GM12874 (cell line): ENCODE data around the gene SUGP1.

Source experiments
- CTCF ChIP-seq: IDR thresholded peaks from 2 replicates; pipeline ENCODE4 v1.5.1; 2011; ENCODE audit warnings: low read depth, mild to moderate bottlenecking, control low read depth, low read length, moderate library complexity; ENCODE audit not compliant: insufficient read depth

SUGP1 gene

GRCh38 chr19:19324059-19324770 is 3.9 kb upstream of the SUGP1 start:
- TF ChIP-seq CTCF: no peak

GRCh38 chr19:19321141-19321577 is 850 bp upstream of the SUGP1 start:
- TF ChIP-seq CTCF: no peak

DNA sequence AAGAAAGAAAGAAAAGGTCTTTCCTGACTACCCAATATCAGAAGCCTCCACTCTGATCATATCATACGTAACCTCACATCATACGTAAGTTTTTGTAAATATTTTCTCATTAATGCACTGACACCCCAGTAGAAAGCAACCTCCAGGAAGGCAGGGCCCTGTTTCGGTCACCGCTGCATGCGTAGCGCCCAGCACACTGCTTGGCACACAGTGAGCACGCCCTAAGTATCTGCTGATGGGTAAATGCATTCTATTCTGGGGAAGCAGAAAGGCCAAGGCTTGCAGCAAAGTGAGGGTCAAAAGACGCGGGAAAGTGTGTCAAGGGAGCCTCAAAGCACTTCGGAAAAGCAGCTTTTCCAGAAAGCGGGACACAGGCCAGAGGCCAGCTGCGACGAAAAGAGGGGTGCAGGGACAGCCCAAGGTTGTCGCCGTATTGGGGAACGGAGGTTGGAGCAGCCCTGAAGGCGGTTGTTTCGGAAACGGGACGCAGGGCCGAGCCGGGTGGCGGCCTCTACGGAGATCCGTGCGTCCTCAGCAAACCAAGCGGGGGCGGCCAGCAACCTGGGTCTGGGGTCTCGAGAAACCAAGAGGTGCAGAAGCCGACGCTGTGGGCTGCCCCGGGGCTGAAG is 463 bp downstream of the SUGP1 start:
- TF ChIP-seq CTCF: no peak

DNA sequence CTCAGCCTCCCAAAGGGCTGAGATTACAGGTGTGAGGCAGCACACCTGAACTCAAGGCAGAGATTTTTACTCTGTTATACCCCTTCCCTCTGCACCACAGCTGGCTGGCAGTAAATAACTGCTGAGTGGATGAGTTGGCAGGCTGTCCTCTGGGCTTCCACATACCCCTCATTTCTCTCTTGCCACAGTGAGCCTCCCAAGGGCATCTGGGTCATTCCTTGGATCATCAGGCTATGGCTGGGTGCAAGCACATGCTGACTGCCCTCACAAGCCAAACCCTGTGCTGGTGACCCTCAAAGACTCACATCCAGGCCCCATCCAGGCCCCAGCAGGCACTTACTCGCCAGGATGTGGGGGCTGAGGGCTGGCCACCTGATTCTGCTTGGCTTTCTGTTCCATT is 4.2 kb downstream of the SUGP1 start:
- TF ChIP-seq CTCF: no peak

GRCh38 chr19:19315444-19315843 is 4.9 kb downstream of the SUGP1 start:
- no peak for TF ChIP-seq CTCF

DNA sequence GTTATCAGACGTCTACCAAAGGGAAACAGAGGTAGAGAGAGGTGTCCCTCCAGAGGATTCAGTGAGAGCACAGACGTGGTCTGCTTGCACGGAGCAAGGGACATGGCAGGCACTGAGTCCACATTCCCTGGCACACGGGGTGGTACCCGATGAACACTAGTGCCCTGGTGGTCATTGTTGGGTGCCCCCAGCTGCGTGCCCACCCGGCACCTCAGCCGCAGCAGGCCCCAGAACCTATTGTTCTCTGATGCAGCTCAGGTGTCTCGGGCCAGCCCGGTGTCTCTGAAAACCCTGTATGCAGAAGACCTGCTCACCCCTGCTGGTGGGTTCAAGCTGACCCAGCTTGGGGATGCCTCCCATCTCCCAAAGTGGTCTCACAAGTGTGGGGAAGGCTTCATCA is 11.9 kb downstream of the SUGP1 start:
- TF ChIP-seq CTCF: no peak

GRCh38 chr19:19306191-19306590 is 14.1 kb downstream of the SUGP1 start:
- no peak for TF ChIP-seq CTCF
